SHP77 (cell line): ENCODE data around the gene MAML1.

Experiments used
- DNase-seq, 2 experiments: peaks; one replicate each; lab custom pipeline; 2025; lab: John Stamatoyannopoulos, UW

Gene MAML1

DNA sequence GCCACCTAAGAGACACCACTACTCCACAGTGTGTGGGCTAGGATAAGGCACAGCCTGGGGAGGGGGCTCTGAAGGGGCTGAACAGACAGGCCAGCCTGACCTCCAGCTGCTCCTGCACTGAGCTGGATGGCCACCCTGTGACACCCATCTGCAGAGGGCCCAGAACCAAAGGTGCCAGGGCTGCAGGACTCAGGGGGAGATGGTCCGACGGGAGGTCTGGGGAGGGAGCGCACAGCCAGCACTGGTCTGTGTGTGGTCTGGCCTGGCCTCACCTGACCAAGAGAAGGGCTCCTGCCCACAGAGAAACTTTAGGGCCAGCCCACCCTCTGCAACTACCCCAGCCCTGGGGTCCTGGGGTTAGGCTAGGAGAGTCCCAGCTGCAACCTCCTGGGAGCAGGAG, 62.0 kb downstream of the MAML1 start:
- no peak for DNase-seq

DNA sequence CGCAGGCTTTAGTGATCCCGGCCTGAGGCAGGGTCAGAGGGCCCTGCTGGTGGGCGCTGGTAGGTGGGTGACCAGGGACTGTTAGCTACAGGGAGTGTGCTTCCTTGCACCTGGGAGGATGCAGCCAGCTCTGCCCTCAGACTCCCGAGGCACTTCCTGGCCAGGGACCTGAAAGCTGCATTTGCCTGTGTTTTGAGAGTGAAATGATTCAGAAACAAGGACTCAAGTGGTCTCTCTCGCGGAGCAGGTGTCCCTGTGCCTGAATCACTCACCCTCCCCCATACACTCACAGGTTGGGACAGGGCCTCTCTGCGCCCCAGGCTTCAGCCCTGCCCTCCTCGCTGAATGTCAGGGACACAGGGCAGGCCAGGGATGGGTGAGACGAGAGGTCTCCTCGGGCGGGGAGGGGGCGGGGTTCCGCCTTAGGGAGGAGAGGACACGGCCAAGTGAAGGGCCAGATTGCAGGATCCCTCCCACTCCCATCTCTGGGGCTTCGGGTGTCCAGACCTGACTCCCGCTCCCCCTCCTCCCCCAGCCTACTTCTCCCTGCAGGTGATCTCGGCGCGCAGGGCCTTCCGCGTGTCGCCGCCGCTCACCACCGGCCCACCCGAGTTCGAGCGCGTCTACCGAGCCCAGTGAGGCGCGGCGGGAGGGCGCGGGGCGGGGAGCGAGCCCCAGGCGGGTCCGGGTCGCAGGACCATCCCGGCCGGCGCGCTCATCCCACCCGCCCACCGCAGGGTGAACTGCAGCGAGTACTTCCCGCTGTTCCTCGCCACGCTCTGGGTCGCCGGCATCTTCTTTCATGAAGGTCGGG, 62.6 kb downstream of the MAML1 start:
- peak; percentile 24 to 60 for DNase-seq

DNA sequence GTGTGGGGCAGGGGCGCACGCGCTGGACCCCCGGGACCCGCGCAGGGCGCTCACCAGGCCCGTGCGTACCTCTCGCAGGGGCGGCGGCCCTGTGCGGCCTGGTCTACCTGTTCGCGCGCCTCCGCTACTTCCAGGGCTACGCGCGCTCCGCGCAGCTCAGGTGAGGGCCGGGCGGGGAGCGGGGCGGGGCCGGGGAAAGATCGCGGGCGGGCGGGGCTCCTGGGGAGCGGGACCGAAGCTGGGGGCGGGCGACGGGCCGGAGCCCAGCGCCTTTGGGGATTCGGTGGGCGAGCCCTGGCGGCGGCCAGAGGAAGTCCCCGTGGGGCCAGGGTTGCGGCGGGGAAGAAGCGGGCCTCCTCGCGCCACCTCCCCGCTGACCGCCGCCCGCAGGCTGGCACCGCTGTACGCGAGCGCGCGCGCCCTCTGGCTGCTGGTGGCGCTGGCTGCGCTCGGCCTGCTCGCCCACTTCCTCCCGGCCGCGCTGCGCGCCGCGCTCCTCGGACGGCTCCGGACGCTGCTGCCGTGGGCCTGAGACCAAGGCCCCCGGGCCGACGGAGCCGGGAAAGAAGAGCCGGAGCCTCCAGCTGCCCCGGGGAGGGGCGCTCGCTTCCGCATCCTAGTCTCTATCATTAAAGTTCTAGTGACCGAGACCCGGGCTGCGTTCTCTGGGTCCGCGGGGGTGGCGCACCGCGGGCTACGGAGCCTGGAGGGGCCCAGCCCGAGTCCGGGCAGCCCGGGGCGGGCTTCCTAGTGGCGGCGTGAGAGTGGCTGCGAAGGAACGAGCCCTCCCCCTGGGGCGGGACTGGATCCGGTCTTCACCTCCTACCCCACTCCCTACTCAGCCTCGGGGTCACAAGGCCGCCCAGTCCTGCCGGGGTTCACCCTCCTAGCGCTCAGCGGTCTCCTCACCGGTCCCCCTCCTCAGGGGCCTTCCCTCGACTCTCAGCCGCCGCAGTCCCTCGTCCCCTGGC, 63.5 kb downstream of the MAML1 start:
- DNase-seq: peak; percentile 38 to 74

DNA sequence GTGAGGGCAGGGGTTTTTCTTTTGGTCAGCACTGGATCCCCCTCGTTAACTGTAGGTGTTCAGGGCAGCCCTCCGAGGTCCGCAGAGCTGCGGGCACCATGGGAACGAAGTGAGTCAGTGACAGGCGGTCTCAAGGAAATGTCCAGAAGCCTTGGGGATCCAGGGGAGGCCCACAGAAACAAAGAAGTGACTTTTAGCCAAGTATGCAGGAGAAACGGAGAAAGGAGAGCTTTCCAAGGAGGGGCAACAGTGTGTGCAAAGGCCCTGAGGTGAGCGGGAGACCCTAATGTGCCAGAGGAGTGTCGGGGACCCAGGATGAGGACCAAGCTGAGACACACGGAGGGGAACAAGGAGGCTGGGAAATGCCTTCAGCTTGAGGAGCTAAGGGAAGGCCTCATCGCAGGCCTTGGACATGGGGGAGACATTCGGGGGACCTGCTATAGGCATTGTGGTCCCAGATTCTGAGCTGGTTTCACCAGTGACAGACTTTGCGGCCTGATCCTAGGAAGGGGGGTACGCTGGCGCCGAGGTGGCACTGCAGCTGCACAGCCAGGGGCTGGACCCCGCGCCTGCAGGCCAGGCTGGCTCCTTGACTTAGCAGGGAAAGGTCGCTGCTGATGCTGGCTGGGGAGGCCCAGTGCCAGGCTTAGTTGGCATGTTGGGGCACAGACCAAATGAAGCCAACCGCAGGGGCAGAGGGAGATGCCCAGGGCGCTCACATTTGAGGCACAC, 64.4 kb downstream of the MAML1 start:
- no peak for DNase-seq

DNA sequence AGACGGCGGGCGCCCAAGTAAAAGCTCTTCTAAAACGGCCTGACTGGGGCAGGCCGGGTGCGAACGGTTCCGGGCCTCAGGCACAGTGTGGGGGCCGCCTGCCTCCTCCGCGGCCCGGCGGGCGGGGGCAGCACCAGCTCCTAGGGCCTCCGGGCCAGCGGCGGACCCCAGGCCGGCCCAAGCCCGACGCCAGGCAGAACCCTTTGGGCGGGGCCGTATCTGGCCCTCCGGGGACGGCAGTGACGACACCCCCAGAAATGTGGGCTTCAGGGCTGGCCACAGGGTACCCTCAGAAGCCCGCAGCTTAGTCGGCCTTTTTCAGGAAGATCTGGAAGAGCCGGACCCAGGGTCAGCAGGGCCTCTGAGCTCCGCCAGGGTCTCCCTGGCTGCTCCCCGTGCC, 65.1 kb downstream of the MAML1 start:
- DNase-seq: no peak

DNA sequence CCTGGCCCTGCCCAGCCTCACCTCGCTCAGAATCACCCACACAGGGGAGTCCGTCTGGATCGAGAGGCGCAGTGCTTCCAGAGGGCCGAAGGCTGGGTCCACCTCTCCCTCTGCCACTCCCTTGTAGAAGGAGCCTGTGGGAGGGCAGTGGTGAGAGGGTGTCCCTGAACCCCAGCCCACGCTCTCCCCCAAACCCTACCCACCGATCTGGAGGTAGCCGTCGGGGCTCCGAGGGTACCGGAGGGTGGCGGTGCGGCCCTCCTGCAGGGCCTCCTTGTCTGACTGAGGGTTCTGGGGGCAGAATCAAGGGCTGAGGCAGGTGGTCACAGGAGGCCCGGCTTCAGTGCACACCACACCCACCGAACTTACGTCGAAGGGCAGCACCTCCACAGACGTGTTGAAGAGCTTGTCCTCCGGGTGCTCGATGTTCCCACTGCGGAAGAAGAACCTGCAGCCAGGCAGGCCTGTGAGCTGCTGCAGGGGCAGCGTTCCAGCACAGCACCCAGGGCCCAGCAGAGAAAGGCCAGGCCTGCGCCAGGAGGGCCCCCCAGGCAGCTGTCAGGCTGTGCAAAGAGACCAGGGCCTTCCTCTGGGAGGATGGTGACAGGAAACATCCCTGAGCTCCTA, 65.6 kb downstream of the MAML1 start:
- no peak for DNase-seq

DNA sequence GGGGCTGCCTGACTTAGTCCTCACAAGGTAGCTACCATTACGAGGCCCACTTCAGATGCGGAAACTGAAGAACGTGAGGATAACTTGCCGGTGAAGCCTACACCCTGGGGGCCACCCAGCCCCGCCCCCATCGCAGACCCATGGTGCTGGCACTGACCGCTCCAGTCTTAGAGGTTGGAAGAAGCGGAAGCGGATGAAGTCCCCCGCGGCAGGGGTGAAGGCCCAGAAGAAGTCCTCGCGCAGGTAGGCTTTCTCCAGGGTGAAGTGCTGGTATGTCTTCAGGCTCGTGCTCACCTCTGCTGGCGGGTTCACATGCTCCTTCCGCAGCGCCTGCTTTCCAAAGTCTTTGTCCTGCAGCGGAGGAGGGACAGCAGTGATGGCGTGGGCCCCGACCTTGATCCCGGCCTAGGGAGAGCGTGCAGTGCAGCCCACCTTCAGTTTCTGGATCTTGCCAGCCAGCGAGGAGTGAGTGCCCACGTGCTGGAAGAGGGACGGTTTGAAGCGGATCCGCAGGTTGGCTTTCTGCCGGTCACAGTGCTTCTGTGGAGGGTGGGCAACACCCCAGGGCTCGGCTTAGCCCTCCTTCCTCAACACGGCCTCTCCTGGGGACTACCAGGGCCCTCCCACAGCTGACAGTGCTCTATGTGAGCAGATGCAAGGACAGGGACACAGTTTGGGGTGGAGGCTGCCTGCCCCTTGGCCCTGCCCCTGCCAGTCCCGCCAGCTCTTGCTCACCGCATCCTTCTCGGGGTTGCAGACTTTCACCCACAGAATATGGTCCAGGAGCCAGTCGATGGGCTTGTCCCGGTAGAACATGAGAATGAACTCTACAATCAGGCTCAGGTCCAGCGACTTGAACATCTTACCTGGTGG, 66.4 kb downstream of the MAML1 start:
- no peak for DNase-seq

DNA sequence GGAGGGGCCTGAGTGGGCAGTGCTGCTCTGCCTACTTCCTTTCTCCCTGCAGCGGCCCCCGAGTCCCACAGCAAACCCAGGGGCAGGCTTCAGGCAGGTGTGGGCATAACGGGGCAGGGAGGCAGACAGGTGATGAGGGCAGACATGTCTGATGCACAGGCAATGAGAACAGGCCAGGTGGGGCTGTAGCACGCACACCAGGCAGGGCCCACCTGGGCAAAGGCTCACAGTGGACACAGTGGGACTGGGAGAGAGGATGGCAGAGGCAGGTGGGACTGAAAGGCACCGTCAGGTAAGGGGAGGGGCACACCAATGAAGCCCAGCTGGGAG, 67.0 kb downstream of the MAML1 start:
- no peak for DNase-seq

DNA sequence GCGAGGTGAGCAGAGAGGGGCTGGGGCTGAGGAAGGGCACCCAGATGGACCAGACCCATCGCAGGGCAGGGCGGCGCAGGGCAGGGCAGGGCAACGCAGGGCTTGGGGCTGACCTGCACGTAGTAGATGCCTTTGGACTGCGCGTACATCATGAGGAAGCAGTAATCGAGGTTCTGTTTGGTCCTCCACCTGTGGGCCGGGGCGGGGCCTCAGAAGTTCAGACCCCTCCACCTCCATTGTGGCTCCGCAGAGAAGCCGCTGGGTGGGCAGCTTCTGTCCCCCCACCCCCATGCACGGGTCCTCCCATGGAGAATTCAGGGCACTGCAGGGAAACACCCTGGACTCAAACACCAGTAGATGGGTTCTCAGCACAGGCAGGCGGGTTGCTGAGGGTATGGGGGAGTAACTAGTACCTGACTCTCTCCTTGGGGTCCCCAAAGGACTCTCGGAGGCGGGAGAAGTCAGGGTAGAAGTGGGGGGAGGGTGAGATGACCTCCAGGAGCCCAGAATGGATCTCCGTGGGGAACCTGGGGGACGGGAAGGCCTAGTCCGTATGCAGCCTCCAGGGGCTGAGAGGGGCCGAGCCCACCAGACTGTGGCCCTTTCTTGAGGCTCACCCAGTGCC, 67.6 kb downstream of the MAML1 start:
- DNase-seq: no peak

DNA sequence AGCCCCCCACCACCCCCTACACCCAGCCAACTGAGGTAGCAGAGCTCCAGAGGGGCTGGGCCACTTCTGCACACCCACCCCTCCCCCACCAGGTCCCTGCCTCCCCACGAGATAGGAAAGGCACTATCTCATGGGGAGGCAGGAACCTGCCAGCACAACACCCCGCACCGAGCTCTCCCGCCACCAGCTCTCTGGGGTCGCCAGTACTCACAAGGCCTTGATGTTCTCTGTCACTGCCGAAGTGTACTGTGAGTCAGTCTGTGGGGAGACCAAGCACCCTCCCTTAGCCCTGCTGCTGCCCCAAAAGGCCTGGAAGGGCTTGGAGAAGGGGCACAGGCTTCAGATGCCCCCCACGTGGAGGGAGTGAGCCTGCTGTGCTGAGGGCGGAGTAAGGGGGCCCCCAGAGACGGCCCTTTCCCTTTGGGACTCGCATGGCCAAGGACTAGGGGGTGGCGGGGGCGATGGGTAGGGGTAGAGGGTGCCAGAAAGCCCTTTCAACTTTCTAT, 68.1 kb downstream of the MAML1 start:
- DNase-seq: no peak

DNA sequence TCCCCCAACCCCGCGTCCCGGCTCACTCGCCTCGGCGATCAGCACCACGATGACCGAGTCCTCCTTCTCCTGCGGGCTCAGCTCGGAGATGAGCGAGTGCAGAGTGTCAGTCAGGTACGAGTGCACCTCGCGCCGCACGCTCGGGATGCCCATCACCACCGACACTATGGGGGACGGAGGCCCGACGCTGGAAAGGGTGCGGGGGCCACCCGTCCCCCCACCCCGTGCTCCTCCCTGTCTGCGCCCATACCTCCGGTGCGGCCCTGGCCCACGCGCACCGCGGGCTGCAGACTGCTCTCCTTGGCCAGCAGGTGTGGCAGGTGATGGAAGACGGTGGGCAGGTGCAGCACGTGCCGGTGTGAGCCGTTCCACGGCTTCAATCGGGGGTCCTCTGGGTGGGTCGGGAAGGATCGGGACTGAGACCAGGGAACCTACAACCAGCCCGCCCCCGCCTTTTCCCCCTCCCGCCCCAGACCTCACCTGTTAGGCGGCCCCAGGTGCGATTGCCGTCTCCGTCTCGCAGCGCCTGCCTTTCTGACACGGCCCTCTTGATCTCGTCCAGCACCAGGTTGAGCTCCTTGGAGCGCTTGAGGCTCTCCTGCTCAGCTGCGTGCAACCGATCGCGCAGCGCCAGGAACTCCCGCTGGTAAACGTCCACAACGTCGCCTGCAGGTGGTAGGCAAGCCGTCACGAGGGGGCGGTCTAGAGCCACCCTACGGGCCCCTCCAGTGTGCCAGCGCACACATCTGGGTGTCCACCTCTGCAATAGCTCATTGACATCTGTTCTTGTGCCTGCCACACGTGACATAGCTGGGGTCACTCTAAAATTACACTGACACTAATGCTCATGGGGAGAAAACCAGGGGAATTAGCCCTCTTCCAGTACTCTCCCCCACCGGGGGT, 68.9 kb downstream of the MAML1 start:
- no peak for DNase-seq

DNA sequence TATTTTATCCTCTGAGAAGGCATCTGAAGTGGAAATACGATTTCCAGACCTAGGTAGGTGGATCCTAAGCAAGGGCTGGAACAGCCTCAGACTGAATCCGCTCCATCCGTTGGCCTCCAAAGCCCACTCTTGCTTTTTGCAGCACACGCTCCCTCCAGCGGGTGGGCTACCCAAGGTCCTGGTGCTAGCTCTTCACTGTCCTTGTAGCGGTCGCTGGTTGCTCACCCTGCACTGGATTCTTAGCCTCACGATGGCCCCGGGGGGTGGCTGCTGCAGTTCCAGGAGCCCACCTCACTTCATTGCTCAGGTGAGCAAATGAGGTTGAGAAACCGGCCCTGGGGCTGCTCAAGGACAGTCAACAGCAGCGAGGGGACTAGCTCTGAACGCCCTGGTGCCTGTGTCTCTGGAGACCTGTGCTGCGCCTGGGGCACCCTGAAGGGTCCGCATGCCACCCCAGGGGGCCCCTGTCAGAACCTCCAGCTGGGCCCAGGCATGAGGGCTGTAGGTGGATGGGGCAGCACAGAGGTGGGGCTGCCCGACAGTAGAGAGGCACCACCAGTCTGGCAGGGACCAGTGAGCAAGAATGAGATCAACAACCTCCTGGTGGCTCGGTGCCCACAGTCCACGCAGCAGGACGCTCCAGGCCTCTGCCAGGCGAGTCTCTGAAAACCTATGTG, 69.7 kb downstream of the MAML1 start:
- DNase-seq: no peak

DNA sequence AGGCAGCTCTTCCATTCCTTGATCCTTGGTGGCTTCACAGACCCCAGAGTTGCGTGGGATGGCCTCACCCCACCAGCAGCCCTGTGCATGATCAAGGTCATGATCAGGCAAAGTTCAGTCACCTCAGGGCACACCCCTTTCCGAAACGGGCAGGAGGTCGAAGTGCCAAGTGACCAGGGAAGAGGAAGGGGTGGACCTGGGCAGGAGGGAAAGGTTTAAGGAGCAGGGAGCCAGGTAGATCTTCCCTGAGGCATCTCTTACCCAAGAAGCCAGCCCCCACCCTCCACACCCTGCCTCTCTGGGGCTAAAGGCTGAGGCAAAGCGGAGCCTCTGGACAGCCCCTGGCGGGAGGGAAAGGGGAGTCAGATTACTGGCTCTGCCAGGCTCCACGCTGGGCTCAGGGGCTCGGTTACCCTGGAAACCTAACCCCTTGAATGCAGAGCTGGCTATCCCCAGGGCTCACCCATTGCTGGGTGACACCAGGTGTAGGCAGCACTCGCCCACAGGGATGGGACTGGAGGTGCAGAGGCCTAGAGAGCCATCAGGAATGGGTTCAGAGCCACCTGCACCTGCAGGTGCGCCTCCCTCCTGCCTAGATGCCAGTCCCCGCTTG, 70.4 kb downstream of the MAML1 start:
- DNase-seq: no peak

DNA sequence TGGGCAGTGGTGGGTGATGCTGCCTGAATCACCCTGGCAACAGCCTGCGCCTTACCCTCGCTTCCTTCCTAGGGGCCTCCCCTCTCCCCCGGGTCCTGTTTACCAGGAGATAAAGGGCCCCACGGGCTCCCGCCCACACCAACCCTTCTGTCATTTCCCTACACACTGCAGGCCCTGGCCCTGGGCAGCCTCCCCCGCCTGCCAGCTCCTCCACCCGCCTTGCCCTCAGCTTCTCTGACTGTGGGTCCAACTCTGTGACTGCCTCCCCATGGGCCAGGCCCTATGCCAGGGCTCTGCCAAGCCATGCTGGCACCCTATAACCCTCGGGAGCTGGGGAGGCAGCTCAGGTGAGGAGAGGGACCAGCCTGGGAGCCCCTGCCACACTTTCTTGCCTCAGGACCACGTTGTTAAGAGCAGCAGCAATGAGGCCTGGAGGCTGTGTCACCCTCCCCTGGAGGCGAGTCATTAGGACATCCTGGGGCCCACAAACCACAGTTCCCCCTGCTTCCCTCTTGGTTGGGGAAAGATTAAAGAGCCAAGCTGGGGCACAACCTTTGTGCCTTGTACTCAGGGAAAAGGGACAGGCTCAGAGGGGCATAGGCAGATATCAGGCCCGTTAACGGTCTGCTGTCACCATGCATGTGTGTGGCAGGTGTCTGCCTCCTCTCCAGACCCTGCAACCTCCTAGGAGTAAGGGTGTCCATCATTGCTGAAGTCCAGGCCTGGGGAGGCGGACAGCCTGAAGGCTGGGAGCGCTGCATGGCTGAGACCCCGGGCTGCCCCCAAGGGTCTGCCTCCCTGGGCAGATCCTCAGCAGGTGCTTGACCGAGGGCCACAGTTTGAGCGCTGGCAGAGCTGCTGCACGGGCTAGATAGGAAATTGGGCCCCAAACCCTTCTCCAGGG, 71.3 kb downstream of the MAML1 start:
- no peak for DNase-seq

DNA sequence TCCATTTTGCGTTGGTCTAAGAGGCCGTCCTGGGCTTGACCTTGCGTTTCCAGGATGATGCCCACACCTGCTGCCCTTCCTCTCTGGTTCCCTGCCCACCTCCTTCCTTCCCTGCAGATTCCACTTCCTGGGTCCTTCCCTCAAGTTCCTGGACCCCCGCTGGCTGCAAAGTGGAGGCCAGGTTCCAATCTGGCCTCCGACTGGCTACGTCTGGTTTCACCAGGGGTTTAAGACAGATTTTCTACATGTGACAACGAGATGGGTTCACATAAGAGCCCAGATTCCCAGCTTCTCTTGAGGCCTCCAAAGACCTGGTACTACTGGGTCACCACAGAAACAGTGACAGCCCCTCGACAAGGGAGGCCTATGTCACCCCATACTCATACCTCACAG, 71.9 kb downstream of the MAML1 start:
- DNase-seq: no peak

DNA sequence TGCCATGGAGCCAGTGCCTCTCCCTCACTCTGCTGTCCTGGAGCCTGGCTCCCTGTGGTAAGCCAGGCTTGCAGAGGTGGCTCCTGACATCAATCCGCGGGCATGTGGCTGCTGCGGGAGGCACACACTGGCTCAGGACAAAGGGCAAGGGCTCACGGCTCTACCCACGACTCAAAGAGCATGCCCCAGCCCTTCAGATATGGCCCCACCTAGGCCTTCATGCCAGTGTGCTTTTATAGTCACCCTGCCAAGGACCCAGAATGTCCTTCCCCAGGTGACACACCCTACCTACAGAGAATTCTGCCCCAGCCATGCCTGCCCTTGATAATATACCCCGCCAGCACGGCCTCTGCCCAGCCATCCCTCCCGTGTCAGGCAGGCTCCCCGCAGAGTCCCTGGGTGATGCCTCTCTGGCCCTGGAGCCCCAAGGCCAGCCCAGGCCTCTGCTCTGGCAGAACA, 72.5 kb downstream of the MAML1 start:
- no peak for DNase-seq
